ENCODE results near the gene PRKACB.

Gene PRKACB

DNA sequence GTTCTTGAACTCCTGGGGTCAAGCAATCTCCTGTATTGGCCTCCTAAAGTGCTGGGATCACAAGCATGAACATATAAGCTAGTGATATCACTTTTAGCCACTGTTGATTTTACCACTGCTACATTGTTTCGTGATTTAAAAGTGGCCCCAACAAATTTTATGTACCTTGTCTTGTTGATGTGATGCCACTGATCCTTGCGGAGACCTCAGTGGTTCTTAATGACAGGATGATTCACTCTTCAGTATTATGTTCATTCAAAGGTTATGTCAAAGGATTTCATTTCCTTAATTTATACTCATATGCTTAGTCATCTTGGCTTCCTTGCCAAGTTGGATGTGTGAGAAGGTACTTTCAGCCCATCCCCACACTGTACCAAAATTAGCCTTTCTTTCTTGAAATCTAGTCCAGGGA, 12.1 kb downstream of the PRKACB start:
- Histone ChIP-seq H3K27me3 (ENCODE audit: control insufficient read depth, insufficient read depth, low read length) (no peaks in the 10 kb centered on the region), H3K4me3 (ENCODE audit: low read depth, low read length) (no peak overlapping the region), H3K36me3 (ENCODE audit: control insufficient read depth, insufficient read depth, low read length) (no peaks in the 10 kb centered on the region), H3K9me3 (ENCODE audit: control insufficient read depth, insufficient read depth, low read length) (no peaks in the 10 kb centered on the region), H3K4me1 (ENCODE audit: control insufficient read depth, insufficient read depth, low read length) (no peaks in the 10 kb centered on the region; the same call in 1 of the 2 replicates), H3K9ac (ENCODE audit: low read depth, low read length) (no peak overlapping the region), H3K27ac (ENCODE audit: low read depth, low read length) (no peak overlapping the region)

DNA sequence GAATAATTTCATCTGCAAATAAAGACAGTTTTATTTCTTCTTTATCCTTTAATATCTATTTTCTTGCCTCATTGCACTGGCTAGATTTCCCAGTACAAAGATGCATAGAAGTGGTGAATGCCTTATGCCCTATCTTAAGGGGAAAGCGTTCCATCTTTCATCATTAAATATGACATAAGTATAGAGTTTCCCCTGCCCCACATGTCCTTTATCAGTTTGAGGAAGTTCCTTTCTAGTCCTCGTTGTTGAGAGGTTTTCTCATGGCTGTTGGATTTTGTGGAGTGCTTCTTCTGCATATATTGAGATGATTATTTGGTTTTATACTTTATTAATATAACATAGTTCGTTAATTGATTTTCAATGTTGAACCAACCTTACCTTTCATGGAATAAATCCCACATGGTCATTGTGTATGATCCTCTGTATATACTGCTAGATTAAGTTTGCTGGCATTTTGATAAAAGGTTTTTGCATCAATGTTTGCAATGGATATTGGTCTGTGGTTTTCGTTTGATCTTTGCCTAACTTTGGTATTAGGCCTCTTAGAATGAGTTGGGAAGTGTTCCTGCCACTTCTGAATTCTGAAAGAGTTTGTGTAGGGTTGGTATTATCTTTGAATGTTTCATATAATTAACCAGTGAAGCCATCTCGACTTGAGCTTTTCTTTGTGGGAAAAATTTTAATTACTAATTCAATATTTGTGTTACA, 15.6 kb downstream of the PRKACB start:
- no peaks in the 10 kb centered on the region for H3K36me3 ChIP-seq (ENCODE audit: control insufficient read depth, insufficient read depth, low read length)
- no peaks in the 10 kb centered on the region for H3K9me3 ChIP-seq (ENCODE audit: control insufficient read depth, insufficient read depth, low read length)
- no peak overlapping the region for H3K4me3 ChIP-seq (ENCODE audit: low read depth, low read length)
- H3K4me1 ChIP-seq (ENCODE audit: control insufficient read depth, insufficient read depth, low read length) = peaks cover 2% of the 10 kb centered on the region; the same call in 1 of the 2 replicates
- H3K27me3 ChIP-seq (ENCODE audit: control insufficient read depth, insufficient read depth, low read length) = no peaks in the 10 kb centered on the region
- H3K27ac ChIP-seq (ENCODE audit: low read depth, low read length) = no peak overlapping the region
- H3K9ac ChIP-seq (ENCODE audit: low read depth, low read length) = no peak overlapping the region

DNA sequence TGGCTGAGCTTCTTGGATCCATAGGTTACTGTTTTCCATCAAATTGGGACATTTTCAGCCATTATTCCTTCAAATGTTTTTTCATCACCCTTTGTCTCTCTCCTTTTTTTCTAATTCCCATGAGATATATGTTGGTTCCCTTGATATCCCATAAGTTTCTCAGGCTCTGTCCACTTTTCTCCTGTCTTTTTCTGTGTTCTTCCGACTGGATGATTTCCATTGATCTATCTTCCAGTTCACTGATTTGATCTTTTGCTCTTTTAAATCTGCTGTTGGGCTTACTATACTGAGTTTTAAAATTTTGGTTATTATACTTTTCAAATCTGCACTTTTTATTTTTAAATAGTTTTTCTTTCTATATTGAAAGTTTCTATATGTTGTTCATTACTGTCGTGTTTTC, 18.2 kb downstream of the PRKACB start:
- H3K27me3 ChIP-seq (ENCODE audit: control insufficient read depth, insufficient read depth, low read length) = no peaks in the 10 kb centered on the region
- H3K9me3 ChIP-seq (ENCODE audit: control insufficient read depth, insufficient read depth, low read length) = no peaks in the 10 kb centered on the region
- no peak overlapping the region for H3K27ac ChIP-seq (ENCODE audit: low read depth, low read length)
- peaks cover 8% of the 10 kb centered on the region; the same call in 1 of the 2 replicates for H3K4me1 ChIP-seq (ENCODE audit: control insufficient read depth, insufficient read depth, low read length)
- H3K36me3 ChIP-seq (ENCODE audit: control insufficient read depth, insufficient read depth, low read length) = no peaks in the 10 kb centered on the region
- H3K9ac ChIP-seq (ENCODE audit: low read depth, low read length) = no peak overlapping the region
- no peak overlapping the region for H3K4me3 ChIP-seq (ENCODE audit: low read depth, low read length)

DNA sequence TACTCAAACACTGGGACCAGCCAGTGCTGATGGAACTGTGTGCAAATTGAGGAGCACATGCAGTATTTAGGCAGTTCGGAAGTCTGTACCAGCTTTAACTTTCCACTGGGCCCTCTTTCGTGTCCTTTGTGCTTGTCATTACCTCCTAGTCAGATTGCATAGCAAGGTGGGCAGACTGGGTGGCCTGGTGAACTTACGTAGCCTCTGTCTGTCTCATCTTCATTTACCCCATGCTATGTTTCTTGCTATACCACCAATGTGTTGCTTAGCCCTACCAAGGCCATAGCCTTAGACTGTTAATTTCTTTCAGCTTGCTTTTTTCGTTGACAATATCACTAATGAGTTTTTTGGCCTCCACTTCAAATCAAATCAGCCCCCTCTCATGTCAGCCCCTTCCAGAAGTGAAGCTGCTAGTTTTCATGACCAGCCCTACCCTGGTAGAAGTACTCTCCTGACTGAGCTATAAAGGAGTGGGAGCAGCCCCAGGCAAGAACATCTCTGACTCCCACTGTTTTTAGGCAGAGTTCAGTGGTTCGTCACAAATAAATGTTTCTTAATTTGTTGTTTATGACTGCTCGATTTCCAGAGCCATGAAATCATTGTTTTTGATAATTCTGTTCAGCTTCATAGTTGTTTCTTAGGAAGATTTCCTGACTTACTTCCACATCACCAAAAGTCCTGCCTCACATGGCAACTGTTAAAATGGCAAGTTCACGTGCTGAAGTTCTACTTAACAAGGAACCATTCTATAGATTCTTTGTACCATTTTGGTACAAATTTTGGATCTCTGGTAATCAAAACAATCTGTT, 19.3 kb downstream of the PRKACB start:
- Histone ChIP-seq H3K9me3 (ENCODE audit: control insufficient read depth, insufficient read depth, low read length) (no peaks in the 10 kb centered on the region), H3K36me3 (ENCODE audit: control insufficient read depth, insufficient read depth, low read length) (no peaks in the 10 kb centered on the region), H3K27ac (ENCODE audit: low read depth, low read length) (no peak overlapping the region), H3K9ac (ENCODE audit: low read depth, low read length) (no peak overlapping the region), H3K4me3 (ENCODE audit: low read depth, low read length) (no peak overlapping the region), H3K27me3 (ENCODE audit: control insufficient read depth, insufficient read depth, low read length) (no peaks in the 10 kb centered on the region), H3K4me1 (ENCODE audit: control insufficient read depth, insufficient read depth, low read length) (peaks cover 8% of the 10 kb centered on the region; the same call in 1 of the 2 replicates)

DNA sequence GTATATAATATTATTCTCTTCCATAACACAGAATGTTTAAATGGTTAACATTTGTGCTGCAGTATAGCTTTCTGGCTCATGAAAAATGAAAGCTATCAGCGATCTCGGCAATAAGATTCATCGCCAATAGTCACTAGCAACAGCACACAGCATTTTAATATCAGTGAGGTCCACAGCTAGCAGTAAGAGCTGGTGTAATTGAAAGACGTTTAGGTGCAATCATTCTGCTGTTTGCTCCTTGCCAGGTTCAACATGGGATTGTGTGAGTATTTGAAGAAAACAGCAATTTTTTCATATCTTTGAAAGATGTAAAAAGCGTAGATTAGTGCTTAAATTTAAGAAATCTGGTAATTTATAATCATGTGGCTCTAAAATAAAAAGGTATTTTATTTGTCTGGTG, 20.1 kb downstream of the PRKACB start:
- Histone ChIP-seq H3K4me3 (ENCODE audit: low read depth, low read length) (no peak overlapping the region), H3K9ac (ENCODE audit: low read depth, low read length) (no peak overlapping the region), H3K4me1 (ENCODE audit: control insufficient read depth, insufficient read depth, low read length) (peaks cover 8% of the 10 kb centered on the region; the same call in 1 of the 2 replicates), H3K27me3 (ENCODE audit: control insufficient read depth, insufficient read depth, low read length) (no peaks in the 10 kb centered on the region), H3K36me3 (ENCODE audit: control insufficient read depth, insufficient read depth, low read length) (no peaks in the 10 kb centered on the region), H3K27ac (ENCODE audit: low read depth, low read length) (no peak overlapping the region), H3K9me3 (ENCODE audit: control insufficient read depth, insufficient read depth, low read length) (no peaks in the 10 kb centered on the region)

DNA sequence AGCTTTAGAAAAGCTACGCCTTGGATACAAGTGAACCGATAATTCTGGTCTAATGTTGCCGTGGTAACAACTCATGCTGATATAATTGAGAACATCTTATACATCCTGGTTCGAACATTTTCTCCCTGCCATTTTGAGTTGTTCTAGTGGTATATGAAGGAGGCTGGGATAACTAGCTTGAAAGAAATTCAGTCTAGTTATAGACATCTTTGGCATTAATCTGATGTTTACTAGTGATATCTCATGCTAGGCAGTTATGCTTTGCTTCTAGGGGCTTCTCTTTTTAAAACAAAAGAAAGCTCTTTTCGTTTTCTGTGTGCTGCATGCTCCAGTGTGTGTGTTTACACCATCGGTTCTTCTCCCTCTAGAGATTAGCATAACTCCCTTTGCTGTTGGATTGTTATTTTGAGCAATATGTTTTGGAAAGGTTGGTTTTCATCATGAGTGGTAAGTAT, 20.5 kb downstream of the PRKACB start:
- Histone ChIP-seq H3K27ac (ENCODE audit: low read depth, low read length) (no peak overlapping the region), H3K27me3 (ENCODE audit: control insufficient read depth, insufficient read depth, low read length) (no peaks in the 10 kb centered on the region), H3K9ac (ENCODE audit: low read depth, low read length) (no peak overlapping the region), H3K4me1 (ENCODE audit: control insufficient read depth, insufficient read depth, low read length) (peaks cover 8% of the 10 kb centered on the region; the same call in 1 of the 2 replicates), H3K36me3 (ENCODE audit: control insufficient read depth, insufficient read depth, low read length) (no peaks in the 10 kb centered on the region), H3K9me3 (ENCODE audit: control insufficient read depth, insufficient read depth, low read length) (no peaks in the 10 kb centered on the region), H3K4me3 (ENCODE audit: low read depth, low read length) (no peak overlapping the region)

DNA sequence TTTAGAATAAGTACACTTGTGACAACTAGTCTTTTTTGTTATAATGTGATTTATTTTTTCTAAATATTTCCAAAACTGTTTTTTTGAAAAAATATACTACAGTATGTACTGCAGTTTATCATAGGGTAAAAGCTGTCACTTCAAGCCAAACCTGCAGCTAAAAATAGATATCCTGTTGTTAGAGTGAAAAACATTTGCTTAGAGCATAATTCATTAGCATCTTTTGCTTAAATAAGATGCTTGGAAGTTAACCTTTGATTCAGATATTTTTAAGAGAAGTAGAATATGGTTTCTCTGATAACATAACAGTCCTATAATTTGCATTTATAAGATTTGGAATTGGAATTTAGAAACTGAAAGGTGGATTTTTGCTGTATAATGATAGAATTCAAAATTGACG, 21.5 kb downstream of the PRKACB start:
- Histone ChIP-seq H3K4me3 (ENCODE audit: low read depth, low read length) (no peak overlapping the region), H3K4me1 (ENCODE audit: control insufficient read depth, insufficient read depth, low read length) (peaks cover 8% of the 10 kb centered on the region; the same call in 1 of the 2 replicates), H3K27ac (ENCODE audit: low read depth, low read length) (no peak overlapping the region), H3K9ac (ENCODE audit: low read depth, low read length) (no peak overlapping the region), H3K36me3 (ENCODE audit: control insufficient read depth, insufficient read depth, low read length) (no peaks in the 10 kb centered on the region), H3K9me3 (ENCODE audit: control insufficient read depth, insufficient read depth, low read length) (no peaks in the 10 kb centered on the region), H3K27me3 (ENCODE audit: control insufficient read depth, insufficient read depth, low read length) (no peaks in the 10 kb centered on the region)

DNA sequence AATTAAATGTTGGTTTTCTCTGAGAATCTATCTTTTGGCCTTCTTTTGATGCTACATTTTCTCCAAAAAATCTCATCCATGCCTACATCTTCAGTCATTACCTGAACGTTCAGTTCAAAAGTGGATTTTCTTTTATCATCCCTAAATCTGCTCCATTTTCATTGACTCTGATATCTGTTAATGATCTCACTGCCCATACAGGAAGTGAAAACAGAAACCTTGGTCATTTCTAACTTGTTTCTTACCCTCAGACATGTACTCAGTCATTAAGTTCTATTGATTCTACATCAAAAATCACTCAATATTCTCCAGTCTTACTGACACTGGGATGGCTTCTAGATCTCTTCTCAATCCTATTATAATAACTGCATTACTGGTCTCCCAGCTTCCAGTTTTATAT, 22.7 kb downstream of the PRKACB start:
- no peaks in the 10 kb centered on the region for H3K36me3 ChIP-seq (ENCODE audit: control insufficient read depth, insufficient read depth, low read length)
- no peak overlapping the region for H3K27ac ChIP-seq (ENCODE audit: low read depth, low read length)
- H3K27me3 ChIP-seq (ENCODE audit: control insufficient read depth, insufficient read depth, low read length) = no peaks in the 10 kb centered on the region
- H3K9me3 ChIP-seq (ENCODE audit: control insufficient read depth, insufficient read depth, low read length) = no peaks in the 10 kb centered on the region
- H3K9ac ChIP-seq (ENCODE audit: low read depth, low read length) = no peak overlapping the region
- peaks cover 8% of the 10 kb centered on the region; the same call in 1 of the 2 replicates for H3K4me1 ChIP-seq (ENCODE audit: control insufficient read depth, insufficient read depth, low read length)
- H3K4me3 ChIP-seq (ENCODE audit: low read depth, low read length) = no peak overlapping the region

DNA sequence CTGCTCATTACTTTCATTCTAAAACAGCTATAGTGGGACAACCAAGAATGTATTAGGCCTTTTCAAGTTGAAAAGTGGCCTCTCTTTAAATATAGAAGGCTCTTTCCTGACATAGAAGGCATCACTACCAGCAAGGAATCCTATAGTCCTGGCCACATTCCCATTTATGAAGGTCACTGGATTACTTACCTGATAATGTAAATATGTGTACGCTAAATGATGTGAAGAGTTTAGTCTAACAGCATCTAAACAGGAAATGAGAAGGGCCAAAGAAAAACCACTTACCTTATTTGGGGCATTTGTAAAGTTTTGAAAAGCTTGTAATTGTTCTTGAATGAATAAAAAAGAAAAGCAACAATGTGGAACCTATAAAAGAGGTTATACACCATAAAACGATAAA, 24.7 kb downstream of the PRKACB start:
- Histone ChIP-seq H3K27ac (ENCODE audit: low read depth, low read length) (no peak overlapping the region), H3K9me3 (ENCODE audit: control insufficient read depth, insufficient read depth, low read length) (no peaks in the 10 kb centered on the region), H3K4me1 (ENCODE audit: control insufficient read depth, insufficient read depth, low read length) (peaks cover 8% of the 10 kb centered on the region; the same call in 1 of the 2 replicates)

DNA sequence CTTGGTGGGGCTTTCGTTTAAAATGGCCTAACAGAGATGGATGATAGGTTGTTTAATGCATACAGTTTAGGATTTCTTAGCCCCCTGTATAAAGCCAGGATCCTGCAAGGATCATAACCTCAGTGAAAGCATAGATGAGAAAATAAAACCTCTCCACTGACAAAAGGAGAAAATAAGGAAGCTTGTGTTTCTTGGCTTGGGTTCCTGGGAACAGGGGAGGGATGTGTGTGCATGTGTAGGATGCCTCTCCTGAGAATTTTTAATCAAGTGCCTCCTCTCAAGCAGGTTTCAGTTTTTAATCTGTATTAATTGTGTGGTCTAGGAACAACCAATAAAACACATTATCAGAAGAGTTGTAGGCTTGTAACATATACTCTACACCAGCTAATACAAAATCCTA, 26.1 kb downstream of the PRKACB start:
- no peak overlapping the region for H3K27ac ChIP-seq (ENCODE audit: low read depth, low read length)
- H3K36me3 ChIP-seq (ENCODE audit: control insufficient read depth, insufficient read depth, low read length) = no peaks in the 10 kb centered on the region

More for the DNA sequence above, 24.7 kb downstream of the PRKACB start:
- Histone ChIP-seq H3K27me3 (ENCODE audit: control insufficient read depth, insufficient read depth, low read length) (no peaks in the 10 kb centered on the region), H3K4me3 (ENCODE audit: low read depth, low read length) (no peak overlapping the region), H3K36me3 (ENCODE audit: control insufficient read depth, insufficient read depth, low read length) (no peaks in the 10 kb centered on the region), H3K9ac (ENCODE audit: low read depth, low read length) (no peak overlapping the region)

DNA sequence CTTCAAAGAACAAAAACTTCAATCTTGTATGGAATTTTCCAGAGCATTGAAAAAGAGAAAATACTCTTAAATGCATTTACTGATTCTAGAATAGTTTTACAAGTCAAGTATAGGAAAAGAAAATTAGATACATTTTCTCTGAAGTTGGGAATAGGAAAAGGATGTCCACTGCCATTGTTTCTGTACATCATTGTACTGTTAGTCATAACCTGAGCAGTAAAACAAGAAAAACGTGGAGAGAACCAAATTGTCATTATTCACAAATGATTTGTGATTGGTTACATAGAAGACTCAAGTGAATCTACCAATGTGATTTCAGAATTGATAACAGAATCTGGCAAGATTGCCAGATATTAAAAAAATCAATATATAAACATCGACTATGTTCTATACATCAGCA, 27.4 kb downstream of the PRKACB start:
- Histone ChIP-seq H3K9me3 (ENCODE audit: control insufficient read depth, insufficient read depth, low read length) (no peaks in the 10 kb centered on the region), H3K9ac (ENCODE audit: low read depth, low read length) (no peak overlapping the region), H3K4me3 (ENCODE audit: low read depth, low read length) (no peak overlapping the region), H3K27me3 (ENCODE audit: control insufficient read depth, insufficient read depth, low read length) (no peaks in the 10 kb centered on the region), H3K4me1 (ENCODE audit: control insufficient read depth, insufficient read depth, low read length) (peaks cover 9% of the 10 kb centered on the region), H3K36me3 (ENCODE audit: control insufficient read depth, insufficient read depth, low read length) (no peaks in the 10 kb centered on the region), H3K27ac (ENCODE audit: low read depth, low read length) (no peak overlapping the region)

More for the DNA sequence above, 26.1 kb downstream of the PRKACB start:
- no peaks in the 10 kb centered on the region for H3K9me3 ChIP-seq (ENCODE audit: control insufficient read depth, insufficient read depth, low read length)
- H3K4me1 ChIP-seq (ENCODE audit: control insufficient read depth, insufficient read depth, low read length) = peaks cover 13% of the 10 kb centered on the region
- H3K9ac ChIP-seq (ENCODE audit: low read depth, low read length) = no peak overlapping the region
- H3K4me3 ChIP-seq (ENCODE audit: low read depth, low read length) = no peak overlapping the region
- H3K27me3 ChIP-seq (ENCODE audit: control insufficient read depth, insufficient read depth, low read length) = no peaks in the 10 kb centered on the region
